HG02938 (cell line): ENCODE measurements around the gene C19orf33.
"Not testable (repeated sequence)": the region's sequence is repeated elsewhere in the genome, so short reads cannot be mapped to it uniquely, and the experiment has no call there.

Source experiments
- ATAC-seq: cut with Tn5 transposase; IDR thresholded peaks from one replicate; pipeline ENCODE4 v1.9.1; 2021; ENCODE audit warnings: mild to moderate bottlenecking, moderate library complexity; ENCODE audit not compliant: unreplicated experiment

The C19orf33 gene

GRCh38 chr19:38336638-38337359, 32.7 kb downstream of the C19orf33 start:
- ATAC-seq = peak; percentile 48

DNA sequence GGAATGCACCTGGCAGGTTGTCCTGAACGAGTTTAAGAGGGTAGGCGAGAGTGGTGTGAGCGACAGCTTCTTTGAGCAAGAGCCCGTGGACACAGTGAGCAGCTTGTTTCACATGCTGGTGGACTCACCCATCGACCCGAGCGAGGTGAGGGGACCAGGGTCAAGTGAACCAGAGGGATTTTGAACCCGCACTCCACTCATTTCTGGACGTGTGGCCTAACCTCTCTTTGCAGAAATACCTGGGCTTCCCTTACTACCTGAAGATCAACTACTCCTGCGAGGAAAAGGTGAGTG, 33.3 kb downstream of the C19orf33 start:
- no peak for ATAC-seq

- not testable (repeated sequence) for ATAC-seq
Observed at GRCh38 chr19:38339011-38339410, 35.0 kb downstream of the C19orf33 start.

DNA sequence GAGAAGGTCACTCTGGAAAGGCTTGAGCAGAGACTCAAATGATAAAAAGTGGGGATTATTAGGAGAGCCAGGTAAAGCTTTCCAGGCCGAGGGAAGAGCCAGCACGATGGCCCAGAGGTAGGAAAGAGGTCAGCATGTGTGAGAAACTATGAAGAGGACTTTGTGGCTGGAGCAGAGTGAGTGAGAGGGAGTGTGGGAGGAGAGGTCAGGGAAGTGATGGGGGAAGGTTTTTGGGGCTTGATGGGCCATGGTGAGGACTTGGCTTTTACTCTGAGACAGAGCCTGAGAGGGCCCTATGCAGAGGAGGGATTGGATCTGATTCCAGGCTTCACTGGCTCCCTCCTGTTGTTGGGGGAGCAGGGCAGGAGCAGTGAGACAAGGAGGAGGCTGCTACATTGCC, 36.9 kb downstream of the C19orf33 start:
- no peak for ATAC-seq

- ATAC-seq = no peak
Observed at GRCh38 chr19:38346837-38347236, 42.8 kb downstream of the C19orf33 start.

GRCh38 chr19:38350883-38351282, 46.8 kb downstream of the C19orf33 start:
- ATAC-seq = no peak

GRCh38 chr19:38351865-38352395, 47.9 kb downstream of the C19orf33 start:
- no peak for ATAC-seq

- no peak for ATAC-seq
Observed at GRCh38 chr19:38352611-38353010, 48.6 kb downstream of the C19orf33 start.
